GM19238 (cell line): Measurements from ENCODE around the gene USB1.

Experiments used
- DNase-seq: peaks from one replicate; pipeline ENCODE4 v3.0.0; 2011; ENCODE audit warnings: low spot score; ENCODE audit not compliant: insufficient read length

USB1 gene

GRCh38 chr16:58031016-58031800, 30.0 kb downstream of the USB1 start:
- DNase-seq, result no peak

DNA sequence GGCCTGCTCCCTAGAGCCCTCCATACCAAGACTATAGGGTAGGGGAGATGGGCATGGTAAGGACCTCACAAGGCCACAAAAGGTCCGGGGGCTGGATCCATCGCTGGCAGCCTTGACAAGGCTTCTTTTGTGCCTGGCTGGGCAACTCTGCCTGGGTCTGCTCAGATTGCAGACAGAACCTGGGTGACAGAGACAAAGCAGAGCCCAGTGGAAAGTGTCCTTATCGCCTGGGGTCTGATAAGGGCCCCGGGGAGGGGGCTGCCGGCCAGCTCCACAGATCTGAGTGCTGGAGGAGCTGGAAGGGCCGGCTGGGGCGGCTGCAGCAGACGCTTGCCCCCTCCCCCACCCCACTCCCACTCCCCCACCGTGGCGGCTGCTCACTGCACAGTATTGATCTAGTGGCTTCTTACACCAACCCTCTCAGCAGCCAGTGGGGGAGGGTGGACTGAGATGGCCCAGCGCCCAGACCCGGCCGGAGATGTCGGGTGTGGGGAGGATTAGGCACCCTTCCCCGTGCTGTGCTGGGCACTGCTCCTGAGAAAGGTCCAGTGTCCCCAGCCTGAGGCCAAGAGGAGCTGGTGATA, 31.6 kb downstream of the USB1 start:
- DNase-seq, result no peak

GRCh38 chr16:58034128-58034685, 33.0 kb downstream of the USB1 start:
- no peak for DNase-seq

DNA sequence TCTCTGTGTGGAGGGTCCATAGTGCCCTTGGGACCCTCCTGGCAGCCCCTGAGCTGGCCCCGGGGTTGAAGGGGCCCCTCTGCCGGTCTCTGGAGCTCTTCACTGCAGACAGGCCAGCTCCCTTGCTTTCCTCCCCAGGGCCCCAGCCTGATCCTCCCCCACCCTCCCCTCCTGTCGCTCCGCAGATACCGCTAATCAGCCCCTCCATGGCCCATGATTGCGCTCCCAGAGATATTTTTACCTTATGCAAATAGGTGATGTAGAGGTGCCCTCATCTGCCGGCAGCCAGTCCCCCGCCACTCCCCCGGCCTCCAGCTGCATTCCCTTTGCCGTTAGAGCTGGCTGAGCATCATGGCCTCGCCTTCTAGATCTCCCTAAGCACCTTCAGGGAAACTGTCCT, 33.6 kb downstream of the USB1 start:
- no peak for DNase-seq

DNA sequence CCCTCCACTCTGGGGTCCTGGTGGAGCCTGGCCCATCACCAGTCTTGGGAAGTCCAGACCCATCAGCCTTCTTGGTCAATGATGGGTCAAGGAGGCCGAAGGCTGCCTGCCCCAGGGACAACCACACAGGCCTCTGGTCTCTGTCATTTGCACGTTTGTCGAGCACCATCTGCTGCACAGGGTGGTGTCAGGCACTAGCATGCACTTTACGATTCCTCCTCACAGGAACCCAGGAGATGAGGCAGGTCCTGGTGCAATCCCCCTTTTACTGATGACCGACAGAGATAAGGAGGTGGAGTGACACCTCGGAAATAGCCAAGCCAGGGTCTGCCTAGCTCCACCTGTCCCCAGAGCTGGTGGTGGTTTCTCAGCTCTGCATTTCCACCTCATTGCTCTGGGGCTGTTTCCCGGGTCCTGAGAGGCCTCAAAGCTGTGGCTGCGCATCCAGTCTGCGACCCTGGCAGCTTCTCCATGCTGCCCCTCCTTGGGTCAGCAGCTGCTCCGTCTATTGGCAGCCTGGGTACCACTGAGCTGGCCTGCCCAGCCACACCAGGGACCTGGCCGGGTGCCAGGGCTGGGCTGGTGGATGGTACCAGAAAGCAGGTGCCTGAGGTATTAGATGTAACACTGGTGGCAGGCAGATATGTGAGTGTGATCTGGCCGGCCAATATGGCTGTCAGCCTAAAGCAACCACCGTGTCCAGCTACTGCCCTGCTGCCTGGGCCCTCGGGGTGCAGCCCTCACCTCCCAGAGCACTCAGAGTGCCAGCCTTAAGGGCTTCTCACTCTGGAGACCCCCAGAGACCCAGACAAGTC, 34.4 kb downstream of the USB1 start:
- no peak for DNase-seq

DNA sequence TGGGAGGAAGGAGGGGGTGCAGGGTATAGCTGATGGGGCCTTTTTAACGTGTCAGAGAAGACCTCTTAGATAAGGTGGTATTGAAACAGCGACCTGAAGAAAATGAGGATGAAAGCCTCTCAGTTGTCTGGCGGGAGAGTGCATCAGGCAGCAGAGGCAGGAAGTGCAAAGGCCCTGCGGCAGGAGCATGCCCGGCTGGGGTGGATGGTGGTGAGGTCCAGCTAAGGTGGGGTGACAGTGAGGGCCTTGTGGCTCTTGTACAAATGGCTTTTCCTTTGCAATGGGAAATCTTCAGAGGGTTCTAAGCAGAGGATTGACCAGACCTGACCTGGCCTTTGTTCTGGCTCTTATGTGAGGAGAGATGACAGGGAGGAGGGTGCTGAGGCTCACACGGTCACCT, 35.7 kb downstream of the USB1 start:
- no peak for DNase-seq

- DNase-seq, result no peak
Measured at GRCh38 chr16:58037365-58038057, 36.3 kb downstream of the USB1 start.

- DNase-seq, result no peak
Measured at GRCh38 chr16:58038219-58038641, 37.0 kb downstream of the USB1 start.

- no peak for DNase-seq
Measured at GRCh38 chr16:58039829-58040495, 38.8 kb downstream of the USB1 start.

DNA sequence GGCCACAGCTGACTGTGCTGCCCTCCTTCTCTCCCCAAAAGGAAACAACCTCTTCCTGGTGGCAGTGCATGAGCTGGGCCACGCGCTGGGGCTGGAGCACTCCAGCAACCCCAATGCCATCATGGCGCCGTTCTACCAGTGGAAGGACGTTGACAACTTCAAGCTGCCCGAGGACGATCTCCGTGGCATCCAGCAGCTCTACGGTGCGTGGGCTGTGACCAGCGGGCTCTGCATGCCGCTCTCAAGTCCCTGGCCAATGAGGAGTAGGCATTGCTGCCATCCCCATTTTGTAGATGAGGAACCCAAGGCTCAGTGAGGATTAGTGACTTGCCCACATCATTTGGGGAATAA, 39.3 kb downstream of the USB1 start:
- no peak for DNase-seq

- no peak for DNase-seq
Measured at GRCh38 chr16:58040945-58041627, 39.9 kb downstream of the USB1 start.

GRCh38 chr16:58041628-58041955, 40.4 kb downstream of the USB1 start:
- DNase-seq, result no peak

- DNase-seq, result no peak
Measured at GRCh38 chr16:58042001-58042885, 41.0 kb downstream of the USB1 start.

DNA sequence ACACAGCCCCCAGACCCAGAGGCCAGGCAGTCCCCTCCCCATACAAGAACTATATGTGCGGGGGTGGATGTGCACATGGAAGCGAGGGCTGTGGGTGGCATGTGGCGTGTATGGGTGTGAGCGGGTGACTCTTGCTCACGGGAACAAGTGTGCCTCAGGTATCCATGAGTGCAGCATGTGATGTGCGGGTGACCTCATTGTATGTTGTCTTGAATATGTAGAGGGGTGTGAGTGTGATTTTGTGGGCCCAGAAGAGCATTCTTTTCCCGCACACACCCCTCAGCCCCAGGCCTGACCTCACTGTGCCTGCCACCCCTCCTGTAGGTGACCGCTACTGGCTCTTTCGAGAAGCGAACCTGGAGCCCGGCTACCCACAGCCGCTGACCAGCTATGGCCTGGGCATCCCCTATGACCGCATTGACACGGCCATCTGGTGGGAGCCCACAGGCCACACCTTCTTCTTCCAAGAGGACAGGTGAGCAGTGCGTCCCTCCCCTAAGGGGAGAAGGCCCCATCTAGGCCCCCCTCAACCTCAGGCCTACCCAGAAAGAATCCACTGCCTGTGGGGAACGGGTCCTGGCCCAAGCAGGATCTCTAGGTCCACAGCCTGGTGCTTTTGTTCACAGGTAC, 41.8 kb downstream of the USB1 start:
- no peak for DNase-seq

GRCh38 chr16:58043571-58044155, 42.5 kb downstream of the USB1 start:
- DNase-seq, result no peak

DNA sequence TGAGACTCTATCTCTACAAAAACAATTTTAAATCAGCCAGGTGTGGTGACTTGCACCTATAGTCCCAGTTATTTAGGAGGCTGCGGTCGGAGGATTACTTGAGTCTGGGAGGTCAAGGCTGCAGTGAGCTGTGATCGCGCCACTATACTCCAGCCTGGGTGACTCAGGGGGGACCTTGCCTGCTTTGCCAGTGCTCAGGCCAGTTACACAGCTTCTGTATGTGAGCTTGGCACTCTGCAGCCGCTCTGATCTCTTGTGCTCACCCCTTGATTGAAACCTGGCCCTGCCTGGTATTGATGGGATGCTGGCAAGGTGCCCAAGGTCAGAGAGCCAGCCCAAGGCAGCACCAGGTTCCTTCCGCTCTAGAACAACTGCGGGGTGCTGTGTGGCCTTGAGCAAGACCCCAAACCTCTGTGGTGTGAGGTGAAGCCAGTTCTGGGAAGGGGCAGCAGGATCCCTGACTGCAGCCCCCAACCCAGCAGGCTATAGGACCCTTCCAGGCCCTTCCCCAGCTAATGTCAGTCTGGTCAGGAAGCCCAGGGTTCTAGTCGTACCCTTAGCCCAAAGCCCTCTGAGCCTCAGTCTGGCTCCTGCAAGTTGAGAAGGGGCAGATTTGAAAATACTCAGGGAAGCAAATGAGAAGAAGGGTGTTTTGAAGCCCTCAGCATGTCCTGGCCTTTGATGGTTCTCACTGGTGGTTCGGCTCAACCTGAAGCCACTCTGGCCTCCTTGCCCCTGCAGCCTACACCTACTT, 43.2 kb downstream of the USB1 start:
- DNase-seq, result no peak

DNA sequence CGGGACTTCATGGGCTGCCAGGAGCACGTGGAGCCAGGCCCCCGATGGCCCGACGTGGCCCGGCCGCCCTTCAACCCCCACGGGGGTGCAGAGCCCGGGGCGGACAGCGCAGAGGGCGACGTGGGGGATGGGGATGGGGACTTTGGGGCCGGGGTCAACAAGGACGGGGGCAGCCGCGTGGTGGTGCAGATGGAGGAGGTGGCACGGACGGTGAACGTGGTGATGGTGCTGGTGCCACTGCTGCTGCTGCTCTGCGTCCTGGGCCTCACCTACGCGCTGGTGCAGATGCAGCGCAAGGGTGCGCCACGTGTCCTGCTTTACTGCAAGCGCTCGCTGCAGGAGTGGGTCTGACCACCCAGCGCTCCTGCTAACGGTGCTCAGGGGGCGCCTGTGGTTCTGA, 43.9 kb downstream of the USB1 start:
- no peak for DNase-seq
